Measurements from ENCODE around the gene SLCO3A1. TPM values are rescaled to one million over a fixed set of nuclear protein-coding genes. Genes with fewer than 3 reads are reported as not detected.

The SLCO3A1 gene
- total and polyA plus RNA-seq, 2 of the 8 experiments (the other 6 are each of a cell fraction or from before 2014, with no cell fraction given) = 15.1 to 20.4 TPM

DNA sequence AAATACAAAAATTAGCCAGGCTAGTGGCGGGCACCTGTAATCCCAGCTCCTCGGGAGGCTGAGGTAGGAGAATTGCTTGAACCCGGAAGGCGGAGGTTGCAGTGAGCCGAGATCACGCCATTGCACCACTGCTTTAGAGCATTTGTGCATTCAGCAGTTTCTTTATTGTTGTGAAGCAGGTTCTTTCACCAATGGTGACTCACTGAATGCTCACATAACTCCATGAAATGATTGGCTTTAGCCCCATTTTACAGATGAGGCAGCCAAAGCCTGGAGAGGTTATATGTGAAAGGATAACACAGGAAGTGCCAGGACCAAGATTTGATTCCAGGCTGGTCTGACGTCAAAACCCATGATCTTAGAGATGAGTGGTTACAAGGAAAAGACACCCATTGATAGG is 195.2 kb downstream of the SLCO3A1 start (continued):
- no peak for TF ChIP-seq CHD7 (IDR thresholded peaks at IDR 0.05; ENCODE audit: insufficient replicate concordance, low read length)
- no peak for TF ChIP-seq SP1 (IDR thresholded peaks at IDR 0.05; ENCODE audit: low read depth, low read length)
- TF ChIP-seq FOSL1 (IDR thresholded peaks at IDR 0.05; ENCODE audit: insufficient read depth, low read depth, low read length) = no peak
- TF ChIP-seq POU5F1 (IDR thresholded peaks at IDR 0.05; ENCODE audit: low read depth, low read length) = no peak
- TF ChIP-seq TBP (IDR thresholded peaks at IDR 0.05; ENCODE audit: low read depth, low read length) = no peak
- no peak for TF ChIP-seq SUZ12 (IDR thresholded peaks at IDR 0.05; ENCODE audit: low read length)
- TF ChIP-seq YY1 (IDR thresholded peaks at IDR 0.05; ENCODE audit: low read depth, low read length) = no peak
- TF ChIP-seq KDM1A (IDR thresholded peaks at IDR 0.05; ENCODE audit: borderline replicate concordance, low read length) = no peak
- TF ChIP-seq ZNF274 (IDR thresholded peaks at IDR 0.05; ENCODE audit: borderline replicate concordance, extremely low read depth, low read length) = no peak
- no peak for TF ChIP-seq PHF8 (conservative IDR thresholded peaks at IDR 0.05; ENCODE audit: low read depth, low read length)
